ENCODE data around the gene BMP8A. TPM values are rescaled to one million over a fixed set of nuclear protein-coding genes. Genes with fewer than 3 reads are reported as not detected.

Gene BMP8A
- total RNA-seq, 1 donor from 2014 or later: 0.16 TPM

DNA sequence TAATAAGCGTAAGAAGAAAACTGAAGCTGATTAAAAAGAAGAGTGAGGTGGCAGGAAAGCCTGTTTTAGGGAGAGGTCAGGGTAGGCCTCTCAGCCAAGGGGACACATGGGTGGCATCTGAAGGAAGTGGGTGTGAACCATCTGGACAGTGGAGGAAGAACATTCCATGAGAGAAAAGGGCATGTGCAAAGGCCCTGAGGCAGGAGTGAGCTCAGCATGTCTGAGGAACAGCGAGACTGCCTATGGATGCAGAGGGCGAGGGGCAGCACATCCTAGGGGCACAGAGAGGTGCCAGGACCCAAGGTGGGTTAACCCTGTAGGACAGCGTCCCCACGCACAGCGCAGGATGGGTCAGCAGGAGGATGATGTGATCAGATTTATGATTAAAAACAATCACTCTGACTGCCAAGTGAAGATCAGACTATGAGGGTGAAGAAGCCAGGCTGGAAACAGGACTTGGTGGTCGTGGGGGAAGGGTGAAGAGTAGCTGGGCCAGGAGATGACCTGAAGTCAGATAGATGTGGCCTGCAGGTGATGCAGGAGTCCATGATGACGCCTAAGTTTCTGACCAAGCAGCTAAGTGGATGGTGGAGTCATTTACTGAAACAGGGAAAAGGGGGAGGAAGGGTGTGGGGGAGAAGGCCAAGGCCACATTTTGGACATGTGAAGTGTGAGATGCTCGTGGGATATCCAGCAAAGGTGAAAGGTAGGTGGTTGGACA, 47.3 kb downstream of the BMP8A start:
- Histone ChIP-seq H3K9me3 (replicated peaks) (no peaks in the 10 kb centered on the region), H3K36me3 (peaks cover 29% of the 10 kb centered on the region), H3K27ac (replicated peaks) (no peak overlapping the region), H3K4me1 (peaks cover 29% of the 10 kb centered on the region), H3K27me3 (ENCODE audit: low read depth) (no peaks in the 10 kb centered on the region), H3K4me3 (no peak overlapping the region)
- DNase-seq: no peak
- intact Hi-C loops (cut with micrococcal nuclease): no loop called here
- TF ChIP-seq, protein P1, sequence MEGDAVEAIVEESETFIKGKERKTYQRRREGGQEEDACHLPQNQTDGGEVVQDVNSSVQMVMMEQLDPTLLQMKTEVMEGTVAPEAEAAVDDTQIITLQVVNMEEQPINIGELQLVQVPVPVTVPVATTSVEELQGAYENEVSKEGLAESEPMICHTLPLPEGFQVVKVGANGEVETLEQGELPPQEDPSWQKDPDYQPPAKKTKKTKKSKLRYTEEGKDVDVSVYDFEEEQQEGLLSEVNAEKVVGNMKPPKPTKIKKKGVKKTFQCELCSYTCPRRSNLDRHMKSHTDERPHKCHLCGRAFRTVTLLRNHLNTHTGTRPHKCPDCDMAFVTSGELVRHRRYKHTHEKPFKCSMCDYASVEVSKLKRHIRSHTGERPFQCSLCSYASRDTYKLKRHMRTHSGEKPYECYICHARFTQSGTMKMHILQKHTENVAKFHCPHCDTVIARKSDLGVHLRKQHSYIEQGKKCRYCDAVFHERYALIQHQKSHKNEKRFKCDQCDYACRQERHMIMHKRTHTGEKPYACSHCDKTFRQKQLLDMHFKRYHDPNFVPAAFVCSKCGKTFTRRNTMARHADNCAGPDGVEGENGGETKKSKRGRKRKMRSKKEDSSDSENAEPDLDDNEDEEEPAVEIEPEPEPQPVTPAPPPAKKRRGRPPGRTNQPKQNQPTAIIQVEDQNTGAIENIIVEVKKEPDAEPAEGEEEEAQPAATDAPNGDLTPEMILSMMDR (IDR thresholded peaks at IDR 0.05; ENCODE audit: borderline replicate concordance): no peak

DNA sequence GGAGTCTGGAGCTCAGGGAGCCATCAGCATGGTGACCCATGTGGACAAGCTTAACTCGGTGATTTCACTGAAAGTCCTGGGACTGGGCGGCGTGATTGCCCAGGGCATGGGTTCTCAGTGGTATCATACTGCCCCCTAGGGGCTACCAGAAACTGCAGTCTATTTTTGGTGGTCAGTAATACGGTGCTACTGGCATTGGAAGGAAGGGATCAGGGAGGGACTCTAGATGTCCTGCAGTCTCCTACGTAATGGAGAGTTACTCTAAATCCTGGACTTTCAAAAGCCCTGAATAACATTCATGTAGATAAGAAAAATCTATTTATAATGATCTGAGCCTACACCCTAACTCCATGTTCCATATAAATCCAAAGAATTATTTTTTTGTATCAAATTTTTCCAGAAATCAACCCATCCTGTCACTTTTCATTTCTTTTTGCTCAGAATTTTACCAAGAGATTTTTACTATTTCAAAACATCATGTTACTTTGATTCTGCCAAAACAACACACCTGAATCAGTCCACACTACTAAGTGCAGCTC, 47.9 kb downstream of the BMP8A start:
- Histone ChIP-seq H3K36me3 (peaks cover 32% of the 10 kb centered on the region), H3K27ac (replicated peaks) (peak overlapping the region; percentile 87), H3K4me3 (no peak overlapping the region), H3K9me3 (replicated peaks) (no peaks in the 10 kb centered on the region), H3K4me1 (peaks cover 29% of the 10 kb centered on the region), H3K27me3 (ENCODE audit: low read depth) (no peaks in the 10 kb centered on the region)
- intact Hi-C loops (cut with micrococcal nuclease): no loop called here
- DNase-seq: peak; percentile 57
- TF ChIP-seq, protein P1 (IDR thresholded peaks at IDR 0.05; ENCODE audit: borderline replicate concordance): peak; percentile 97

DNA sequence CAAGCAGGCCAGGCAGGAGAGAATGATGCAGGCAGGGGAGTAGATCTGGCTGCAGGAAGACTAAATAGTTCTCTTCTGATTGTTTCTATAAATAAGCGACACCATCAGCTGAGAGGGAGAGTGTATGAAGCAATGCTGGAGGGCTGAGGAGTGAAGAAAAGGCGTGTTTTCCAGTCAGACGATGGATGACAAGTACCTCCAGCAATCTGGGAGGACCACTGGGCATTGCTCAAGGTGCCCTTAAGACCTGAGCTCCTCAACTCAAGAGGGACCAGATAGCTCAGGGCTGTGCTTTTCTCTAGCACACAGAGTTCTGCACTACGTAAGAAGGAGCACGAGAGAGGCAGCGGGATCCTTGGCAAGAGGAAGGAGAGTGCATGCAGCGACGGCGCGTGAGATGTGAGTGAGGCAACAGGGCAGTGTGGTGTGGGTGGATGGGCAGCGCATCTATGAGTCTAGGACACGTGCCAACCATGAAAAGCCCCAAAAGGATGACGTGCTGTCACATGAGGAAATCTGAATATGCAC, 49.1 kb downstream of the BMP8A start:
- peak overlapping the region; percentile 87 for H3K27ac ChIP-seq (replicated peaks)
- H3K4me1 ChIP-seq: peaks cover 29% of the 10 kb centered on the region
- no peaks in the 10 kb centered on the region for H3K9me3 ChIP-seq (replicated peaks)
- H3K36me3 ChIP-seq: peaks cover 35% of the 10 kb centered on the region
- no peaks in the 10 kb centered on the region for H3K27me3 ChIP-seq (ENCODE audit: low read depth)
- DNase-seq: peak; percentile 76
- intact Hi-C loops (cut with micrococcal nuclease): no loop called here
- H3K4me3 ChIP-seq: peak overlapping the region; percentile 6
- TF ChIP-seq, protein P1 (IDR thresholded peaks at IDR 0.05; ENCODE audit: borderline replicate concordance): no peak

DNA sequence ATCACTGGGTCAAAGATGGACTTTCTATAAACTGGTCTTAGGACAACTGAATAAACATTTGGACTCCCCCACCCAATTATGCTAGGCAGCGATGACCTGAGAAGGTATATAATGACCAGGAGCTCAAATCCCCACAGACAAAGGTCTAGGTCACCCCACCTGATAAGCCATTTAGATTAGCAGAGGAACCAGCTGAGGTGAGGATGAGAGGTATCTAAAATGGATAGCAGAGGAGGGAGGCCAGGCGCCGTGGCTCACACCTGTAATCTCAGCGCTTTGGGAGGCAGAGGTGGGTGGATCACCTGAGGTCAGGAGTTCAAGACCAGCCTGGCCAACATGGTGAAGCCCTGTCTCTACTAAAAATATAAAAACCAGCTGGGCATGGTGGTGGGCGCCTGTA, 51.5 kb downstream of the BMP8A start:
- no peaks in the 10 kb centered on the region for H3K27me3 ChIP-seq (ENCODE audit: low read depth)
- TF ChIP-seq, protein P1 (IDR thresholded peaks at IDR 0.05; ENCODE audit: borderline replicate concordance): no peak
- no peak overlapping the region for H3K4me3 ChIP-seq
- no peaks in the 10 kb centered on the region for H3K9me3 ChIP-seq (replicated peaks)
- H3K27ac ChIP-seq (replicated peaks): no peak overlapping the region
- DNase-seq: no peak
- H3K4me1 ChIP-seq: peaks cover 29% of the 10 kb centered on the region
- intact Hi-C loops (cut with micrococcal nuclease): no loop called here
- peaks cover 50% of the 10 kb centered on the region for H3K36me3 ChIP-seq

DNA sequence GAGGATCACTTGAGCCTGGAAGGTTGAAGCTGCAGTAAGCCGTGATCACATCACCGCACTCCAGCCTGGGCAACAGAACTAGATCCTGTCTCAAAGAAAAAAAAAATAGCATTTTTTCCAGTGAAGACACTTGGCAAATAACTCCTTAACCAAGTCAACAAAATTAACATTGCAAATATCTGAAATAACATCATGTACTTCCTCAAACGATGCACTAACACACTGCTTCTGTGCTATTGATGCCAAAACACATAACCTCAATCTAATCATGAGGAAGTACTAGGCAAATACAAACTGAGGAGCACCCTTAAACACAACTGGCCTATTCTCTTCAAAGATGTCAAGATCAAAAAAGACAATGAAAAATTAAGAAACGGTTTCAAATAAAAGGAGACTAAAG, 52.9 kb downstream of the BMP8A start:
- TF ChIP-seq, protein P1 (IDR thresholded peaks at IDR 0.05; ENCODE audit: borderline replicate concordance): no peak
- no peak overlapping the region for H3K4me3 ChIP-seq
- intact Hi-C loops (cut with micrococcal nuclease): no loop called here
- H3K9me3 ChIP-seq (replicated peaks): no peaks in the 10 kb centered on the region
- no peak for DNase-seq
- no peaks in the 10 kb centered on the region for H3K27me3 ChIP-seq (ENCODE audit: low read depth)
- H3K4me1 ChIP-seq: peaks cover 21% of the 10 kb centered on the region
- peaks cover 62% of the 10 kb centered on the region for H3K36me3 ChIP-seq
- H3K27ac ChIP-seq (replicated peaks): no peak overlapping the region
